DOHH2 (cell line): ENCODE data around the gene CNTNAP1.

Experiments
- EZH2phosphoT487 ChIP-seq: fragments of 200-600 bp; sonication (generic); IDR thresholded peaks from 2 replicates; pipeline ENCODE4 v1.6.1; 2017; ENCODE audit warnings: borderline replicate concordance, mild to moderate bottlenecking, antibody characterized with exemption, low read length, moderate library complexity, mixed read lengths
- TF ChIP-seq, protein P1 (sequence below): fragments of 200-600 bp; sonication (generic); IDR thresholded peaks from one replicate; pipeline ENCODE4 v1.5.1; 2014; ENCODE audit warnings: antibody characterized with exemption, mild to moderate bottlenecking, low read depth, low read length; ENCODE audit not compliant: poor library complexity, severe bottlenecking

DNA sequence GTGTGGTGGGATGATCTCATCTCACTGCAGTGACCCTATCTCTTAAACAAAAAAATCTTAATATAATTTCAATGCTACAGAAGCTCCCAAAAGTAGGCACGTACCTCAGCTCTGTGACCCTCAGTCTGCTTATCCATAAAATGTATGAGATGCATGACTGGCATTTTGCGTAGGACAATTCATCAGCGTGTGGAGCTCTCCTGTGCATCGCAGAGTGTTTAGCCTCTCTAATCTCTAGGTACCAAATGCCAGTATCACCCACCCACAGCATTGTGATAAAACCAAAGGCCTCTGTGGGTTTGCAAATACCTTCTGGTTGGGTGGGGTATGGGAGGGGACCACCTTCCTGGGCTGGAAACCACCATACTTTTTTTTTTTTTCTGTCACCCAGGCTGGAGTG is 42.2 kb upstream of the CNTNAP1 start:
- TF ChIP-seq EZH2phosphoT487, result no peak
- TF ChIP-seq, protein P1, sequence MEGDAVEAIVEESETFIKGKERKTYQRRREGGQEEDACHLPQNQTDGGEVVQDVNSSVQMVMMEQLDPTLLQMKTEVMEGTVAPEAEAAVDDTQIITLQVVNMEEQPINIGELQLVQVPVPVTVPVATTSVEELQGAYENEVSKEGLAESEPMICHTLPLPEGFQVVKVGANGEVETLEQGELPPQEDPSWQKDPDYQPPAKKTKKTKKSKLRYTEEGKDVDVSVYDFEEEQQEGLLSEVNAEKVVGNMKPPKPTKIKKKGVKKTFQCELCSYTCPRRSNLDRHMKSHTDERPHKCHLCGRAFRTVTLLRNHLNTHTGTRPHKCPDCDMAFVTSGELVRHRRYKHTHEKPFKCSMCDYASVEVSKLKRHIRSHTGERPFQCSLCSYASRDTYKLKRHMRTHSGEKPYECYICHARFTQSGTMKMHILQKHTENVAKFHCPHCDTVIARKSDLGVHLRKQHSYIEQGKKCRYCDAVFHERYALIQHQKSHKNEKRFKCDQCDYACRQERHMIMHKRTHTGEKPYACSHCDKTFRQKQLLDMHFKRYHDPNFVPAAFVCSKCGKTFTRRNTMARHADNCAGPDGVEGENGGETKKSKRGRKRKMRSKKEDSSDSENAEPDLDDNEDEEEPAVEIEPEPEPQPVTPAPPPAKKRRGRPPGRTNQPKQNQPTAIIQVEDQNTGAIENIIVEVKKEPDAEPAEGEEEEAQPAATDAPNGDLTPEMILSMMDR, result no peak
